GM19438 (cell line): Measurements from ENCODE around the gene COA3.

ENCODE experiments used
- ATAC-seq: cut with Tn5 transposase; IDR thresholded peaks from one replicate; pipeline ENCODE4 v1.9.1; 2021; ENCODE audit warnings: low read depth; ENCODE audit not compliant: unreplicated experiment

Gene COA3

DNA sequence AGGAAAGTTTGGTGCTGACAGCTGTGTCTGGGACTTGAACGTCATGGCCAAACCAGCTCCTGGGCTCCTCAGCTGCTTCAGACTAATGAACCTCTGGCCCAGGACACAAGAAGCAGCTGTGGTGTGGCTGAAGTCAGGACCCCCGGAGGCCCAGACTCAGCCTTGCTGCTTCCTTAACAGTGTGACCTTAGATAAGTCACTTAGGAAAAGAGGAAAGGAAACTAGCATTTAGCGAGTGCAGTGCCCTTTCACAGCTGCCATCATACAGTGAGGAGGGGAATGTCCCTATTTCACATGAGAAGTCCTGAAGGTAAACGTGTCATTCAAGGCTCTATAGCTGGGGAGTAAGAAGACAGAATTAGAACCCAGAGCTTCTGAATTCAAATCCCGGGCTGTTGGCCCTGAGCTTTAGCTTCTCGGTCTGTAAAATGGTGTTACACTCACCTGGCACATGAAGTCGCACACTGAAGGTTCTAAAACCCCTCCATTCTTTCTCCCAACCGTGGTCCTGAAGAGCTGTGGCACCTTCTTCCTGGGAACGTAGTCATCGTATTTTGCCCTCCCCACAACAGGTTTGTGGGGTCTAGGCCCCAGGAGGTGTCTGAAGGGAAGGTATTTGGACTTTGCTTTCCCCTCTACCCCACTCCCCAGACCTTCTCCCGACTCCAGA, 38.4 kb downstream of the COA3 start:
- no peak for ATAC-seq

DNA sequence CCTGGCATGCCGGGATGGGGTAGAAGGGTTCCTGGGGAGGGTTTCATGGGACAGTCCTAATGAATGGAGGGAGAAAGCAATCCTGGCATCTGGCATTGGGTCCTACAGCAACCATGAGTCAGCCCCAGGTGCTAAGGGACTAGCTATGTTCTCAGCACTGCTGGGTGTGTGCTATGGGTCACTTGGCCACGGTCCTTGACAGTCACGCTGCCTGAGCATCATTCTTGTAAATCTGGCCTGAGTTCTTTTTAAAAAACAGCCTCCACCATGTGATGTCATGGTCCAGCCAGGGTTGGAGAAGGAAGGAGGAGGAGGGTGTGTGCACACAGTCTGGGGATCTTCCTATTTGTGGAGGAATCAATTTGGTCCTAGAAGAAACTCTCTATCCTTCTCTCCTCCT, 43.7 kb downstream of the COA3 start:
- no peak for ATAC-seq

DNA sequence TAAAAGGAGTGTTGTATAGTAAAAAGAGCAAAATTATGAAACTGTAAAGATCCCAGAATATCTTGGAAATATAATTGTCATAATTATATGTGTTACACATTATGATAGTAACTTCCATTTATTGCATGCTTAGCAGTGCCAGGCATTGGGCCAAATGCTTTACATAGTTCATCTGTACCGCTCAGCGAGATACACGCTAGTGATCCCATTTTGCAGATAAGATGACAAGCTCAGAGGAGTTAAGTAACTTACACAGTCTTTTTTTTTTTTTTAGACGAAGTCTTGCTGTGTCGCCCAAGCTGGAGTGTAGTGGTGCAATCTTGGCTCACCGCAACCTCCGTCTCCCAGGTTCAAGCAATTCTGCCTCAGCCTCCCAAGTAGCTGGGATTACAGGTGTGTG, 46.9 kb downstream of the COA3 start:
- ATAC-seq = no peak

DNA sequence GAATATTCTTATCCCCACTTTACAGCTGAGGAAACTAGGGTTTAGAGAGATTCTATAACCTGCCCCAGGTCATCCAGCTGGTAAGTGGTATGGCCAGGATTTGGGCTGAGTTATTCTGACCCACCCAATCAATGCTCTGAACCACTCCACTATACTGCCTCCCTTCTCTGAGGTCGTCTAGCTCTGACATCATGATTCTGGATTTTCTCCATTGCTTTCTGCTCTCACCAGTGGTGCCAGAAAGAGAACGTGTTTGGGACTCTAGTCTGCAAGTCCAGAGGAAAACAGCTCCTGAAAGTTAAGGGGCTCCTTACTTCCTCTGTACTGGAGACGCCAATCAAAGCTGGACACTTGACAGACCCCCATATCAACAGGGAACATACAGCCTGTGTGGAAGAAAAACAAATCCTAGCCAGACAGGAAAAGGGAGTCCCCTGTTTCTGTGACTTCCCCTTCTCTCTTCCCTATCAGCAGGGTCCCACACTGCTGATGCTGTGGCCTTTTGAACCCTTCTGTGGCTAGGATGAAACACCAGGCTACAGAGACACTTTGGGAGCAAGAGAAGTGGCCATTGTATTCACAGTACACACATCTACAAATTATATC, 47.7 kb downstream of the COA3 start:
- ATAC-seq = no peak

DNA sequence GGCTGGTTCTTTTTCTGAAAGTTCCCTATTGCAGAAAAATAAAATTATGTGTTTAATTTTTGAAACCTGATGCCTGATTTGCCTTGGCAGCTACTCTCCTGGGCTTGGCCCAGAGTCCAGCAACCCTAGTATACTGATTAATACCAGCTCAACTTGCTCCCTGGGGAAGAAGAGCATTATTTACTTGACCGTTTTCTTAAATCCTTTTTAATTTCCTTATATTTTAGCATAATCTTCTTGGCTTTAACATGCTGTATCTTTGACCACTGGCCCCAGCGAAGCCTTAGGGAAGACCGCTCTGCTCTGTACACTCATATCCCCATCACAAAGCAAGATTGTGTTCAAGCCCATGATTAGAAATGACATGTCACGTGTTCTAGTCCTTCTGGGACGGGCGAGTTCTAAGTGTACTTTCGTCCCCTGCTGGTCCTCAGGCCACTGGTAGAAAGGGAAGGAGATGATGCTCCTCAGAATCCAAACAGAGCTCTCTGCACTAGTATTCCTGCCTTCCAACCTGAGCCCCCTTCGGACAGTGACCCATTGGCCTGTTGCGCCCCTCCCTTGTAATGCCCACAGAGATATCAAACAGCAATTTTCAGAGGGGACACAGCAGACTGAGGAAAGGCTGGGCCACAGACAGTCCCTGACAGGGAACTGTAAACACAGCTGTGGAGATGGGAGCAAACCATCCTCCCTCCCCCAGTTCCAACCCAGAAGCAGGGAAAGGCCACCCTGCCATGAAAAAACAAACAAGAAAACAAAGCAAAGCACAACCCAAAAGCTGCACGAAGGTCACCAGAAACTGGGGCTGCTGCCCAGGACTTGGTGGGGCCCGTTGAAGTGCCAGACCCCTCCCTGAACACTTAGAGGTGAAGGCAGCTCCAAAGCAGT, 49.4 kb downstream of the COA3 start:
- ATAC-seq = no peak

DNA sequence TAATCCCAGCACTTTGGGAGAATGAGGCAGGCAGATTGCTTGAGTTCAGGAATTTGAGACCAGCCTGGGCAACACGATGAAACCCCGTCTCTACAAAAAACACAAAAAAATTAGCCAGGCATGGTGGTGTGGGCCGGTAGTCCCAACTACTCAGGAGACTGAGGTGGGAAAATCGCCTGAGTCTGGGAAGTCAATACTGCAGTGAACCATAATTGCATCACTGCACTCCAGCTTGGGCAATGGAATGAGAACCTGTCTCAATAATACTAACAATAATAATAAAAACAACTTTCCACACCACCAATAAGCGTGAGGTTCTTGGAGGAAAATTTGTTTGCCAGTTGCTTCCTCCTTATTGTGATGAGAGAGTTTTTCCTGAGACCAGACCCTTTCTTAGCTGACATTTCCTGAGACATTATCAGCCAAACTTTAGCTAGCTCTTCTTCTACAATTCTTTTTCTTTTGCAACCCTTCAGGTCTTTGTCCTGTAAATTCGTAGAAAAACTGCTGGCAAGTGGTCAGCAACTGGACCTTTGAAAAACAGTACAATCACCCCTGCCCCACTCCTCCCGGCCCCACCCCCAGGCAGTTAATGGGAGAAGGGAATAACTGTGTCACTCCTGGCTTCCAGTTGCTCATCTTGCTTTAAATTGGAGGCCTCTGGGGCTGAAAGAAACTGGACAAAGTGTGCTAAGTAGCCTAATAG, 50.1 kb downstream of the COA3 start:
- no peak for ATAC-seq
